GM21515 (cell line): ENCODE measurements around the gene DDN.

ENCODE experiments used
- ATAC-seq: cut with Tn5 transposase; IDR thresholded peaks from one replicate; pipeline ENCODE4 v1.9.1; 2021; ENCODE audit not compliant: unreplicated experiment

Gene DDN

GRCh38 chr12:48999371-49000131 is at the start of gene DDN:
Gene DDN (minus strand): TSS chr12:48999375. CDS start chr12:48999287, 88 bp downstream.
- no peak for ATAC-seq

DNA sequence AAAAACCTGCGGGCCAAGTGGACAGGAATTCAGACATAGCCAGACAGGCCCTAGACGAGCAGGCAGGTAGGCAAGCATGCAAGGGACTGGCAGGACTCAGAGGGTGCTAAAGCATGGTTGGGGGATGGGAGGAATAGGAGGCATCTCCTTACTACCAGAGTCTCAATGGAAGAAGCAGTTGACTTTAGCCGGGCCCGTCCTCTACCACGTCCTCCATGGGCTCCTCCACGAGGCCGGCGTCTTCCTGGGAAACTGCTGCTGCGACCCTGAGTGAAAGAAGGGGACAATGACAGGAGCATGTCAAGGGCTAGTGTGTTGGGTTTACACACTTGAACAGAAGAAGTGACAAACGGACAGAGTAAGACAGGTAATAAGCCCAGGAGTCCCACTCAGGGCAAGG is 49.8 kb upstream of the DDN start:
- no peak for ATAC-seq

DNA sequence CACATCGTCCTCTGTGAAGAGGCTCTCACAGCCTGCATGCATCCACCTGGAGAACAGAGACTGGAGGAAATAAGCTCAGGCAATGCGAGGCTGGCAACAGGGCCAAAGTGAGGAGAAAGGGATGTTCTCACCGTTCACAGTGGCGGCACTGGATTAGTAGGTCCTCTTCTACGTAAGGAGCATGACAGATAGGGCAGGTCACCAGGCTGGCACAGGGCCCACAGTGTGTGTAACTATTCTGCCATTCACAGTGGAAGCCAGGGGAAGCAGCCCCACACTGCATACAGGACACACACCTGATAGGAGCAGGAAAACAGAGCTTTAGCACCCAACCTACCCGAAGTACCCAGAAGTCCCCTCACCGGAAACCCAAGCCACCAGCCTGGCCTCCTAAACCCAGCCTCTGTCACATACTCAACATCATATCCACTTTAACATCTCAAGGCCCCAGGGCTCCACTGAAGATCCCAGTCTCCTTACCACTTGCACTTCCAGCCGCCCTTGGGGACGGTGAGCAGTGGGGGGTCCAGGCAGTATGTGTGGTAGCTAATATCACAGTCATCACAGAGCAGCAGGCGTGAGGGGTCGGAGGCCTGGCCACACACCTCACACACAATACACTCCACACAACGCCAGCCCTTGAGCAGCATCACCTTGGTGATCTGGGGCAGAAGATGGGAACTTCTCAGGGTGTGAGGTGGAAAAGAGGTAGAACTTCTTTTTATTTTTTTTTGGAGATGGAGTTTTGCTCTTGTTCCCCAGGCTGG is 47.1 kb upstream of the DDN start:
- ATAC-seq = no peak

GRCh38 chr12:49044660-49045059 is 45.5 kb upstream of the DDN start:
- ATAC-seq = no peak

GRCh38 chr12:49043856-49044258 is 44.7 kb upstream of the DDN start:
- ATAC-seq = no peak

DNA sequence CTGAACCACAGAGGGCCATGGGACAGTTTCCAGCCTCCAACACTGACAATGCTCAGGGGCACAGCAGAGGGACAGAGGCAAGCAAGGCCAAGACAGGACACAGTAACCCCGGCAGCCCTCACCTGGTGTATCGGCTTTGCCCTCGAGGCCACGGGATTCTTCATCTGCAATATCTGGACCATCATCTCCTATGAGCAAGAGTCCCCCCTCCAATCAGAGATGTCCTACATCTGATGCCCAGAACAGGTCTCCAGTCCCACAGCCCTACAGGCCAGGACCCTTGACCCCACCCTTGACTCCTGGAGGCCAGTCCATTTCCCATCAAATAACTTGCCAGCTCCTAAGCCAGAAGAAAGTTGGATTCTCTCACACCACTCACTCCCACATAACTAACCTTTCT is 44.1 kb upstream of the DDN start:
- ATAC-seq = no peak

- no peak for ATAC-seq
These were observed 42.8 kb upstream of the DDN start for GRCh38 chr12:49041881-49042484.

GRCh38 chr12:49041036-49041880 is 42.1 kb upstream of the DDN start:
- no peak for ATAC-seq

GRCh38 chr12:49040364-49040855 is 41.2 kb upstream of the DDN start:
- ATAC-seq = no peak

- ATAC-seq = no peak
These were observed 40.5 kb upstream of the DDN start for GRCh38 chr12:49039421-49040363.

GRCh38 chr12:49038291-49038955 is 39.2 kb upstream of the DDN start:
- no peak for ATAC-seq

DNA sequence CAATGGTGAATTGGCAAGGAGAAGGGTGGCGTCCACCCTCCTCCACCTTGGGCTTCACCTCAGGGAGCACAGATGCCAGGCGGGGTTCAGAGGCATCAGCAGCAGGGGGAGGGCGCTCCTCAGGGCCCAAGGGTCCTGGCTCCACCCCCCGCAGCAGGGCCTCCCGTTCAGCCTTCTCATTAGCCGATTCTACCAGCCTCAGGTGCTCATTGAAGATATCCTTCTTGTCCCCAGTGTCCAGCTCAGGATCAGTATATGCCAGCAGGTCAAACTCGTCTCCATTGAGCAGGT is 38.7 kb upstream of the DDN start:
- ATAC-seq = no peak

- no peak for ATAC-seq
These were observed 38.2 kb upstream of the DDN start for GRCh38 chr12:49037111-49037946.

DNA sequence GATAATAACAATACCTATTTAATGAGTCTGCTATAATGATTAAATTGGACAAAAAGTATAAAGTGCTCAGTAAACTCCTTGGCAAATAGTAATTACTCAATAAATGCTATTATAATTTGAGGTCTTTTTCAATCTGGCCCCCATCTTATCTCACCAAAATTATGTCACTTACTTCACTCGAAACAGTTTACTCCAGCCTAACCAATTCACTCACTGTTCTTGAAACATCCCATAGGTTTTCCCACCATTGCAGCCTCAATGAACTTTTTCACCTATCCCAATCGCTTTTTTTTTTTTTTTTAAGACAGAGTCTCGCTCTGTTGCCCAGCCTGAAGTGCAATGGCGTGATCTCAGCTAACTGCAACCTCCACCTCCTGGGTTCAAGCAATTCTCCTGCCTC is 36.9 kb upstream of the DDN start:
- ATAC-seq = no peak

GRCh38 chr12:49034286-49034622 is 35.1 kb upstream of the DDN start:
- ATAC-seq = no peak

DNA sequence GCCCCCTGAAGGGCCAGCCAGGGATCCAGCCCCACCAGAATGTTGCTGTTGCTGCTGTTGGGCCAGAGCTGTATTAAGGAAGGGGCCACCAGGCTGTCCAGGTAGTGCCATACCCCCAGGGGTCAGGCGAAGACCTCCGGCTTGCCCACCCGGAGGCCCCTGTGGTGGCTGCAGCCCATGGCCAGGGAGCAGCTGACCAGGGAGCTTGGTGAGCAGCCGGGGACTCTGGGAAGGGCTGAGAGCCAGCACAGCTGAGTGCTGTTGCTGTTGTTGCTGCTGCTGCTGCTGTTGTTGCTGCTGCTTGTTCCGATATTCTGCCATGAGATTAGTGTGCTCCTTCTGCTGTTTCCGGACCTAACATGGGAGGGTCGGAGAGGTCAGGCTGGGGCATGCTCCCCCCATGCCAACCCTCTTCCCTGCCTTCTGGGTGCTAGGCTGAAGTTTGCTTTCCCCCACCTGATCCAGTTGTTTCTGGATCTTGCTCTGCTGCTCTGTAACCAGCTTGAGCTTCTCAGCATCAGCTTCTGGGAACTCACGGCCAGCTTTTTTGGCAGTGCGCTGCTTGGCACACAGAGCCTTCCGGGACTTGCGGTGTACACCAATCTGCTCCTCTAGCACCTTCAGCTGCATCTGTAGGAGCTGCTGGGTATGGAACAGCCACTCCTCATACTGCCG is 34.6 kb upstream of the DDN start:
- ATAC-seq = no peak

- ATAC-seq = no peak
These were observed 33.7 kb upstream of the DDN start for GRCh38 chr12:49032679-49033447.
